HG02943 (cell line): ENCODE data around the gene STXBP3.
A peak's percentile ranks its signal among the peaks of the same experiment; 100 is the strongest.
"Not testable (repeated sequence)": the region's sequence is repeated elsewhere in the genome, so short reads cannot be mapped to it uniquely, and the experiment has no call there.

Experiments
- ATAC-seq: cut with Tn5 transposase; IDR thresholded peaks from one replicate; pipeline ENCODE4 v1.9.1; 2021; ENCODE audit warnings: mild to moderate bottlenecking, low read depth, moderate library complexity; ENCODE audit not compliant: unreplicated experiment

The STXBP3 gene

DNA sequence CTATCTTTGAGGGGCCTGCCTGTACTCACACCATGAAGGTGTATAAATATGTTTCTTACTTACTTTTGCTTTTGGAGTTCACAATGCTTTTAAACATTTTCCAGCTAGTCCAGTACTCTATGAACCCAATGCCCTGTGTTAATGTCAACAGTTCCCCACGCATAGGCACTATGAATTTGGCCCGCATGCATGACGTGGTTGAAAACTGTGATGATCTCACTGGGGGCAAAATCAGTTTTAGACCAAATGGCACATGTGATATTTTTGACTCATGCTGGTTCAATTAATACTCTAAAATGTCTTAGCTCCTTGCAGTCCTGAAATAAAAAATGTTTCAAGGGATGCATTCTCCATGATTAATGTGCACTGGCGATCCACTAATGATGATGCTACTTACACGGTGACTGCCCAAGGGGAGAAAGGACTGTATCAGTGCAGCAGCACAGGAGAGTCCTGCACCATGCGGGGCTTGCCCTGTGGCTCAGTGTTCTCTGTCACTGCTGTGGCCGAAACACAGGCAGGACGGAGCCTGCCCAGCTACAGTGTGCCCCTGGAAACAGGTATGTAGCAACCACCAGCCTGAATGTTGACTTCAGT, 18.0 kb upstream of the STXBP3 start:
- ATAC-seq, result no peak

DNA sequence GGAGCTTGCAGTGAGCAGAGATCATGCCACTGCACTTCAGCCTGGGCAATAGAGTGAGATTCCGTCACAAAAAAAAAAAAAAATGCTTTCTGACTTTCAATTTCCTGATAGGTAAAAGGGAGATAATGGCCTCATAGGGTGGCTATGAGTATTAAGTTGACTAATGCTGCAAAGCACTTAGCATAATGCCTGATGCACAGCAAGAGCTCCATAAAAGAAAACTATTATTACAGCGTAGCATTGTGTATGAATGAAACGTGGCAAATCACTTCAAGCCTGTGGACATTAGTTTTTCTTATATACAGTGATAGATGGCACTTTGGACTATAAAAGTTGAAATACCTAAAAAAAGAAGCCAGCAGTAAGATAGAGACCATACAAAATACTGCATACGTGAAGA, 17.0 kb upstream of the STXBP3 start:
- no peak for ATAC-seq

DNA sequence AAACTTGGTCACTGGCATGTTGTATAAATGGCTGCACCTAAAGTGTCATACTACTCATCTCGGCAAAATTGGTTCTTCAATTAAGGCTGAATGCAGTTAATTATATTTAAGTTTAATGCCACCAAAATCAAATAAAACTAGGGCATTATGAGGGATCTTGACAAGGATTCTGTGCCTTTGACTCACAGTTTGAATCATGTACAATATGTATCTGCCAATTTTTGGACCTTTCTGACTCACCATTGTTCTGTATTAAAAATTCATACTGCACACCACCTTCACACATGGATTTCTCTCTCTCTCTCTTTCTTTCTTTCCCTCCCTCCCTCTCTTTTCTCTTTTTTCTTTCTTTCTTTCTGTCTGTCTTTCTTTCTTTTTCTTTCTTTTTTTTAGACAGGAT, 14.1 kb upstream of the STXBP3 start:
- no peak for ATAC-seq

DNA sequence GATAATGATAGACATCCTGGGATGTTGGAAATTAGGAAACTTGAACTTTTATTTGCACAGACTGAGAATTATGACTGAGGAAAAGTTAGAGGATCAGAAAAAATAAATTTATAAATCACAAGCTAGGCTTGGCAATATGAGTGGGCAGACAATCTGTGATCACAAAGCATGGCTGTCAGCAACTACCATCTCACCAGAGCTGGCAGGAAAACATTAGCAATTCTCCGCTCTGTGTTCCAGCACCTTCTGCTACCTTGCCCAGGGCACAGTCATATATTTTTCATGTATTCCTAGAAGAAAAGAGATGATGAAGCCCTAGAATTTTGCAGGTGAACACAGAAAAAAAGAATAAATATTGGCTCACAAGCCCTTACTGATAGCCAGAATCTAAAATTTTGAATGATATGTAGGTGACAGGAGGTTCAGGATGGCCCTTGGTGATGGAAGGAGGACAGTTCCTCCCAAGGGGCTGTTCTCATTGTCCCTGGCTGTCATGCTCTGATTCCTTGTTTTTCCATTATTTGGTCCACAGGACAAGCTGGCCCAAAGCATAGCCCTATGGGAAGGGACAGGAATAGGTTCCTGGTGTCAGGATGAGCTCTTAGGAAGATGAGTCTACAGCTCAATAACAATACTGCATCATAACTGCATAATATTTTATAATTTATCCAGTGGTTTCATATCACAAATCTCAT, 12.2 kb upstream of the STXBP3 start:
- ATAC-seq, result no peak

DNA sequence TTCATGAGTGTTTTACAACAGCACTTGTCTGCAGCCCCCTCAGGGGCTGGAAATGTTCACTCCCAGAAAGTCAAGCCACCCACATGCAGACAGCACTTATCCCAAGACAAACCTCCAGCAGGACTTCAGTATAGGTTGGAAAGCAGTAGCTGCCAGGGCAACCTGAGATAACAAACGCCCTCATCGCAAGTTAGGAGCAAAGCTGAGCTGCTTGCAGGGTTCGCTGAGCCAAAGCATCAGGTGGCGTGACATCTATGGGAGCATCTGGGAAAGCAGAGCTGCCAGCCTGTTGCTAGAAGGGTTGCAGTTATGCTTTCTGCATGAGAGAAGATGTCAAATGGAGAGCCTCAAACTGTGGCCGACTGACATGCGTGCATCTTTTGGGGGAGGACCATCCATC, 4.2 kb upstream of the STXBP3 start:
- no peak for ATAC-seq

DNA sequence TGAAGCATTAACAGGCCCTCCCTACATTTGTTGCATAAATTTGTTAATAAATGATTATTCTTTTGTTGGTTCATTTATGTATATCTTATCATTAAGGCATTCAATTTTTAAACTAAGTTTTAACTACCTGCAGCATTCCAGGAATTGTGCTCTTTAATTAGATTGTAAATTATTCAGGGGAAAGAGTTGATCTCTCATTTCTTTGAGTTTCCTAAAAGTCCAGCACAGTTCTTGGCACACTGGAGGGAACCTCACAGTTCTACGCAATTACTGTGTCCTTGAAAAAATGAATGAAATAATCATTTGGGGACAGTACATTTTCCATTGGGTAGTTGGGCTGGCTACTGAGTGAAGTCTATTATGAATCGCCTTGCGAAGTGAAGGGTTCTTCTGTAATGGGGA, 493 bp upstream of the STXBP3 start:
- ATAC-seq, result no peak

DNA sequence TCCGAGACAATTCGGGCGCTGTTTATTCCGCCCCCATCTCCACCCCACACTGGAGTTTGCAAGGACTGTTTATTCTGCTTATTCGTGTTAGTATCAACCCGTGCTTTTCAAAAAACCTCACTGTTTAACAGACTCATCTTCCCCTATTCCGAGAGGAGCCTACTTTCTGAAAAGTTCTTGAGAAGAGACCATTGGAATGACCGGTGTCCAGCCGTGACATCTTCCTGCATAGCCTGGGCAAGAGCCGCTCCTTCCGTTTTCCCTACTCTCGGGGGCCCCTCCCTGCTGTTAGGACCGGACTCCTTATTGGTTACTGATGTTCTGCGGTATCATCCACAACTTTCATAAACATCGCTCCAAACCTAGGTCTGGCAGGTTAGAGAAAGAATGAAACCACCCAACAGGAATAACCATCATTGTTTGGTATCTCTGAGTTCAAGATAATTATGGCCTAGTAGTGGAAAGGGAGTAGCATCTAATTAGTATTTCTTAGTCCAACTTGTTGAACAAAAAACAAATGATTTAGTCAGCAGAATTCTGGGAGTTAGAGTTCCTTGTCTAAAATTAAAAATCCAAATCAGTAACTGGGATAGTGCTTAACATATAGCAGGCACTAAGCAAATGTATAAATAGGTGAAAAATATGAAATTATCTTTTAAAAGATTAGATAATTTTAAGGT, 837 bp downstream of the STXBP3 start:
- peak; percentile 25 for ATAC-seq

DNA sequence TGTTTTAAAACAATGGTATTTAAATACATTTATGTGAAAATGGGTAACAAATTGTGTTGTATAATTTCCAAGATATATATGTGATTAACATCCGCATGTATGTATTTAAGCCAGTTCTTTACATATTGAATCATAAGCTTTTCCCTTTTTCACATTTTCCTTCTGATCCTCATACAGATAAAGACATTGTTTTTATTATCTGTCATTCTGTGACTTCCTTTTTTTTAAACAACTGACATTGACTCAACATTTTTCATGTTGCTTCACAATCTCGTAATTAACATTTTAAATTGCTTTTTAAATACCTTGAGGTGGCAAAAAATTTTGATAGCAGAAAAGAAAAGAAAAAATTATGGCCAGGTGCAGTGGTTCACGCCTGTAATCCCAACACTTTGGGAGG, 1.4 kb downstream of the STXBP3 start:
- no peak for ATAC-seq

DNA sequence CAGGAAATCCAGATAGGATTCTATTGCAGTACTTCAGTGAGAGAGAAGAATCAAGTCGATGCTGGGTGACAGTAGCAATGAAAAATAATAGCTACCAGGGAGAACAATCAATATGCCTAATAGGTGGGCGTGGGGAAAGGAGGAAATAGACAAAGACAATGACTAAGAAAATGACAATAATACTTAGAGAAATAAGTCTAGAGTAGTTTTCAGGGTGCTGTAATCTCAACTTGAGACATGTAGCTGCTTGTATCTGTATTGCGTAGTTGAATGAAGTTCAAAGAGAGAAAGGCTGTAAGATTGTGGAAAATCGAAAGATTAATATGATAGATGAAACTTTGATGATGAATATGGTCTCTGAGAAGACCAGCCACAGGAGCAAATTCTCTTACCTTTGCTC, 2.6 kb downstream of the STXBP3 start:
- ATAC-seq, result no peak

DNA sequence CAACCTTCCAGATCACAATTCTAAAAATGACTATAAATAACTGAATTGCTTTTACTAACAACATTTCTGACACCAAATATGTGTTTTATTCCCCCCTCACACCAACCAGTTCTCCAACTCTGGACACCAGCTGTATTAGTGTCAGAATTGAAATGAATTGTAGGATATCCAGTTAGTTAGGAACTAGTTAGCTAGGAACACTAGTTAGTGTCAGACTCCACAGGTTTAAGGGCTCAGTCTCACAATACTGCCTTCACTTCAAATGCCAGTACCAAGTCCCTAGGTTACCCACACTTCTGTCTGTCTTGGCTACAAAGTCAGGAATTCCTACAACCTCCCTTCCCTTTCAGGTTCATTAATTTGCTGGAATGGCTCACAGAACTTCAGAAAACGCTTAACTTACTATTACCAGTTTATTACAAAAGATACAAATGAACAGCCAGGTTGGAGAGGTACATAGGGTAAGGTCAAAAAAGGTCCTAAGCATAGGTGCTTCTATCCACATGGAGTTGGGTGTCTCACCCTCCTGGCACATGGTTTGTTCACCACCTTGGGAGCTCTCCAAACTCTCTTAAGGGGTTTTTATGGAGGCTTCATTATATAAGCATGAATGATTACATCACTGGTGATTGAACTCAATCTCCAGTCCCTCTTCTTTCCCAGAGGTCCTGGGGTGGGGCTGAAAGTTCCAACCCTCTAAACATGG, 4.2 kb downstream of the STXBP3 start:
- no peak for ATAC-seq

DNA sequence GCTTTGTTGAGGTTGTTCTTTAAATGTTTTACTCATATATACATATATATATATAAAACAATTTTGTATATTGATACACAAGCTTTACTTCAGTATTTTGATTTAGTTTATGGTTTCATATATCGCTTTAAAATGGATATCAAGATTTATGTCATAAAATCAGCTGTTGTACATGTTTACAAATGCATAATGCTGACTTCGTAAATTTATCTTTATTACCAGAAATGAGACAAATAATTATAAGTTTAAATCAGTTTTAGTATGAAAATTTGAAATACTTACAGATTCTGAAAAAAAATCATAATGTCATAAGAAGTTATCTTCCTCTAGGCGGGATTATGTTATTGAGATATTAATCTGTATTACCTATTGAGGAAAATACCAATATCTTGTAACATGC, 6.9 kb downstream of the STXBP3 start:
- ATAC-seq, result no peak

DNA sequence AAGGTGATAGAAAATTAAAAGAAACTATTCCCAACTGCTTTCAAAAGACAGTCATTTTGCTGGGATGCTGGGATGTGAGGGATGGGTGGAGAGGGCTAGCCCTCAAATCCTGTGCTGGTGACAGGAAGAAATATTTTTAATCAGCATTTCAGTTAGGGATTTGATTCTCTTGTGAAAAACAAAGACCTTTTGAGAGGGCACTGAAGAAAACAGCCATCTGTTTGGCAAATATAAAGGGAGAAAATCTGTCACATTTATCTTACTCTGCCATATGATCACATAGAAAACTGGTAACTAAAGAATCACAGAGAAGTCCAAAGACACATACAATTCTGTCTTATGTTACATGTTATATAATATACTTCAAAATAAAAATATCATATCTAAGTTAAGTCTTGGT, 12.3 kb downstream of the STXBP3 start:
- no peak for ATAC-seq

DNA sequence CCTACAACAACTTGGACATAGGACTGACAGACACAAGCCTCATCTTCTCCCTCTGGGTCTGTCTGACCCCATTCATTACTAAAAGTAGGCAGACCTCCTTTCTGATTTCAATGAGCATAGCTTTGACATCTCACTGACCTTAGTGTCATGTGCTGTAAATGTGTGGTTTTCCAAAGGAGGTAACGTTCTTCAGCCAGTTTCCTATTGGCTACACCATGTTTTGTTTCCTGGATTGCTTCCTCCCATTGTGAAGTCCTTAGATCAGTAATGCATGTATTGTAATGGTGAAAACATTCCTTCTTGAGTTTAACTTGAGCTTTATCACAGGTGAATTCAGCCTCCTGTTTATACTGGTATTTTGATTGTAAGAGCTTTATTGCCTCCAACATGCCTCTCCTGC, 20.6 kb downstream of the STXBP3 start:
- ATAC-seq, result no peak

DNA sequence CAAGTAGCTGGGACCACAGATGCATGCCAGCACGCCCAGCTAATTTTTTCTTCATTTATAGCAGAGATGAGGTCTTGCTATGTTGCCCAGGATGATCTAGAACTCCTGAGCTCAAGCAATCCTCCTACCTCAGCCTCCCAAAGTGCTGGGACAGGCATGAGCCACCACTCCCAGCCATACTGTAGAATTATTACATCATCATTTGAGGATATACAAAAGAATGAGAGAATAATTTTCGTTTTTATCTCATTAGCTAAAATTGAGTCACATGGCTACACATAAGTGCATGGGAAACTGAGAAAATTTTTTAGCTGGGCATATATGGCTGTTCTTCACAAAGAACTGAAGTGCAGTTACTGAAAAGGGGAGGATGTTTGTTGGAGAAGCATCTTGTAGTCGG, 21.2 kb downstream of the STXBP3 start:
- ATAC-seq, result no peak

DNA sequence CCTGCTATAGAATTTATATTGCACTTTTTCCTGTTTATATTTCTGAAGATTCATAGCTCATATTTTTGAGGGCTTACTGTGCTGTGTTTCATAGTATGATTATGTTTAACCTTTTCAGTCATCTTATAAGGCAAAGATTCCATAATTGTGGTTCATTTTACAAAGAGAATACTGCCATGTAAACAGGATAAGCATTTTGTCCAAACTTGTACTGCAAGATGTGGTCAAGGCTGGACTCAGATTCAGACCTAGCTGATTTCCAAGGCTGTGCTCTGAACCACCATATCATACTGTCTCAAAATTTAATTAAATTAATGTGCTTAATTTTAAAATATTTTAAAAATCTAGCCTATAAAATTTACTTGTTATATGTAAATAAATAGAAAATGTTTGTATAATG, 31.4 kb downstream of the STXBP3 start:
- no peak for ATAC-seq

DNA sequence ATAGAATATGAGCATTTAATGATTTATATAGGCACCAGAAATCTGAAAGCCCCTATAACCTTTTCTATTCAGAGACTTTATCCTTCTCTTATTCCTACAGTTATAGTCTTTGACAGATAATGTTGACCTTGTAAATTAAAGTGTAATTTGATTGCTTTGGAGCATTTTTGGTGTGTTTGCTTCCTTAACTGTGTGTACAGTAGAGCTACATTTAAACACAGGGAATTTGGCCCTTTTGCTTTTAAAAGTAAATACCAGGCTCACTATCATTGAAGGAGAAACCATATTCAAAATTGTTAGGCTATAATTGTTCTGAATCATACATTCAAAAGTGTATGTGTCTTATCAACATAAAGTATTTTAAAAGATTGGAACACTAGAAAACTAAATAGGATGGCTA, 33.0 kb downstream of the STXBP3 start:
- no peak for ATAC-seq

DNA sequence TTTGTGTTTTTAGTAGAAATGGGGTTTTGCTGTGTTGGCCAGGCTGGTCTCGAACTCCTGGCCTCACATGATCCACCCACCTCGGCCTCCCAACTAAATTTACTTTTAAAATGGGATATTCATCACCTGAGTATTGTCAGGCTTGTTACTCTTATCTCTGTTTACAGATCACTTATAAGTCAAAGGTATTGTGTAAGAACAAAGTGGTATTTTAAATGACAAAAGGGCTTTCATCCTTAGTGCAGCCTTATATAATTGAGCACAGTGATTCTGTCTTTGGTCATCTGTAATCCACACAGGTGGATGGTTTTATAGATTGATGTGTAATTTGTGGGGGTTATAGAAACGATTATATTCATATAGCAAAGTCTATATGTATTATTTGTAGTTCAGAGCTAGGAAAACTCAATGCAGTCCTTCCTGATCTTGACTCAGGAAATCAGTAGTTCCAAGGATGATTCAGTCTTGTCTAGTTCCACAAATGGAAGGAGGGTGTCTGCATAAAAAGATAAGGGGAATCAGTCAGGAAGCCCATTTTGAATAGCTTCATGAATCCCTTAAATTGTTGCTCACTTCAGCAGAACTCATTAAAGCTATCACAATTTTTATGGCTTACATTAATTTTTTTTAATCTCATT, 34.6 kb downstream of the STXBP3 start:
- no peak for ATAC-seq

DNA sequence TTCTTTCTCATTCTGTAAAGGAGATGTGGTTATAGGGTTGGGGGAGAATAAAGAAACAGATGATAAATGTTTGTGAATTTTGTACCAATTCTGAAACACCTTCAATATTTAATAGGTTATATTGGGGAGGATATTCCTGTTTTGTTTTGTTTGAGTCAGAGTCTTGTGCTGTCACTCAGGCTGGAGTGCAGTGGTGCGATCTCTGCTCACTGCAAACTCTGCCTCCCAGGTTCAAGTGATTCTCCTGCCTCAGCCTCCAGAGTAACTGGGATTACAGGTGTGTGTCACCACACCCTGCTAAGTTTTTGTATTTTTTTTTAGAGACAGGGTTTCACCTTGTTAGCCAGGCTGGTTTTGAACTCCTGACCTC, 35.1 kb downstream of the STXBP3 start:
- not testable (repeated sequence) for ATAC-seq

DNA sequence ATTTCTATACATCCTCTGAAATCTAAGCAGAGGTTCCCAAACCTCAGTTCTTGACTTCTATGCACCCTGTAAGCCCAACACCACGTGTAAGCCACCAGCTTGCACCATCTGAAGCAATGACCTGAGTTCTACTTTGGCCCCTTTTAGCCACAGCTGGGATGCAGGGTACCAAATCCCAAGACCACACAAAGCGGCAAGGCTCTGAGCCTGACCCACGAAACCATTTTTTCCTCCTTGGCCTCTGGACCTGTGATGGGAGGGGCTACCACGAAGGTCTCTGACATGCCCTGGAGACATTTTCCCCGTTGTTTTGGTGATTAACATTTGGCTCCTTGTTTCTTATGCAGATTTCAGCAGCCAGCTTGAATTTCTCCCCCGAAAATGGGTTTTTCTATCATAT, 38.8 kb downstream of the STXBP3 start:
- ATAC-seq, result no peak

DNA sequence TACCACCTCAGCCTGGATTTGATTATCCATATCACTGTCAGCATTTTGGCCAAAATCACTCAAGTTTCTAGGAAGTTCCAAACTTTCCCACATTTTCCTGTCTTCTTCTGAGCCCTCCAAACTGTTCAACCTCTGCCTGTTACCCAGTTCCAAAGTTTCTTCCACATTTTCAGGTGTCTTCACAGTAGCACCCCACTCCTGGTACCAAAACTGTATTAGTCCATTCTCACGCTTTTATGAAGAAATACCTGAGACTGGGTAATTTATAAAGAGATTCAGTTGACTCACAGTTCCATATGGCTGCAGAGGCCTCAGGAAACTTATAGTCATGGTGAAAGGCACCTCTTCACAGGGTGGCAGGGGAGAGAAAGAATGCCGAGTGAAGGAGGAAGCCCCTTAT, 39.4 kb downstream of the STXBP3 start:
- no peak for ATAC-seq

DNA sequence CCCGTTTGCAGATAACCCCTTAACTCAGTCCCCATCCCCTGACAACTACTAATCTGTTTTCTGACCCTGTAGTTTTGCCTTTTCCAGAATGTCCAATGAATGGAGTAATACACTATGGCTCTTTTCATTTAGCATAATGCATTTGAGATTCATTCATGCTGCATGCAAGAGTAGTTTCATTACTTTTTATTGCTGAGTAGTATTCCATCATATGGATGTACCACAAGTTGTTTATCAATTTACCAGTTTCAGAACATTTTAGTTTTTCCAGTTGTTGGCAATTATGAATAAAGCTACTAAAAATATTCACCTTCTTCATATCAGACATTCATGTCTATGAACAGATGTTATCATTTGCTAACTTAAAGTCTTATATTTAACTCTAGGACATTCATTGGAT, 45.3 kb downstream of the STXBP3 start:
- ATAC-seq, result no peak
